Measurements from ENCODE around the gene NINL.
"Not testable (repeated sequence)": the region's sequence is repeated elsewhere in the genome, so short reads cannot be mapped to it uniquely, and the experiment has no call there.

NINL gene

DNA sequence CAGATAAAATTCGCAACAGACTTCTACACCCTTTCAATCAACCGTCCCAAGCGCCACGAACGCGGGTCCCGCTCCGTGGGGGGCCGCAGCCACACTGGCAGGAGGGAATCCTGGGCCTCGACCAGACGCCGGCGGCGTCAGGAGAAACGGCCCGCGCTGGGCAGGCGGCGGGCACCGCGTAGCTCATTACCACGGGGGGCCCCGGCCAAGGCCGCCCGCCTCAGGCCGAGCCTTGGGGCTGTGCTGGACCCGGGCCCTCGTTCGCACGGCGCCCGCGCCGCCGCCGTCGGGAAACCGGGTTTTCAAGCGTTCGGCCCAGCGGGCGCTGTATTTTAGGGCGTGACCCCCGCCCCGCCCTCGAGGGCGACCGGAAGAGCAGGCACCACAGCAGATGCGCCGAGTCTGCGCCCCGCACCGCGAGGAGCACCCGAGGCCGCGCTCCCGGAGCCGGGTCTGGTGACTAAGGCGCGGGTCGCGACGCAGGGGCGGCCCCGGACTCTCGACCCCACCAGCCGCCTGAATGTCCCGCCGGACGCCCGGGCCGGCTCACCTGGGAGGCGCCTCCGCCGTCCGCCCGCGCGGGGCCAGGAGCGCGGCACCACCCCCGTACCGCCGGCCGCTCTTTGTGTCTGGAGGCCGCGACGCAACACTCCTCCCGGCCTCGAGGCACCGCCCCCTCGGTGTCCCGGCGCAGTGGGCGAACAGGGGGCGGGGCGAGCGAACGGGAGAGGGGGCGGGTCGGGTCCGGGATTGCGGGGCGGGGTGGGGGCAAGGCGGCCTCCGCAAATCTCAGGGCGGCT is at the start of gene NINL:
Gene NINL (minus strand): TSS at position 627 of the 800 bp plus-strand sequence. CDS start 58,944 bp downstream, outside the sequence.
- Mint-ChIP-seq H3K27me3 (peaks cover 6% of the 10 kb centered on the region), H3K36me3 (peaks cover 2% of the 10 kb centered on the region), H3K27ac (no peak within 1 kb of the TSS), H3K4me1 (ENCODE audit: low read depth) (peaks cover 8% of the 10 kb centered on the region), H3K4me3 (peak within 1 kb of the TSS; percentile 87), H3K9me3 (ENCODE audit: low read depth) (no peaks in the 10 kb centered on the region)

DNA sequence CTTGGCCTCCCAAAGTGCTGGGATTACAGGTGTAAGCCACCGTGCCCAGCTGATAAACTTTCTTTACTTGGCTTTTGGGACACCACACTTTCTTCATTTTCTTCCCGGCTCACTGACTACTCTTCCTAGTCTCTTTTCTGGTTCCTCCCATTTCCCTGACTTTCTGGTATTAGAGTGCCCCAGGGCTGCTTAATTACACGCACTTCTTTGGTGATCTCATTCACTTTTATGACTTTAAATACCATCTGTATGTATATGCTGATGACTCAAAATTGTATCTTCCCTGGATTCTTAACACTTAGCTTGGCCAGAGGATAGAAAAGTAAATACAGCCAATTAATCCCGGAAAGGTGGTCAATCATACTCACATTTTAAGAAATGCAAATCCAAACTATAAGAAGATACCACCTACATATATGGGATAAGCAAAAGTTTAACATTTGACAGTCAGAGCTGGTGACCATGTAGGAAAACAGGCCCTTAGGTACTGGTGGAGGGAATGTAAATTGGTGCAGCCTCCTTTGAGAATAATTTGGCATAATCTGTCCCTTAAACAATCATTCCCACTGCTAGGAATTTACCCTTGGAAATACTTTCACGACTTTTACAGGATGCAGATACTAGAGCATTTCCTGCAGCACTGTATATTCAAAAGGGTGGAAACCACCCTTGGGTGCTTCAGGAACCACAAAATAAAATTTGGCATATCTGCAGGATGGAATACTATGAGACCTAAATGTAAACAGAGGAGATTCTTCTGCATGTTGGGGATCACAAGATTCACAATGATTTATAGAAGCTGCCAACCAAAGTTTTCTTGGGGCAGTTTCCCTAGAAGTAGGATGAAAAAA is 47.8 kb upstream of the NINL start:
- H3K27me3 Mint-ChIP-seq, result no peaks in the 10 kb centered on the region
- no peak overlapping the region for H3K4me3 Mint-ChIP-seq
- no peak overlapping the region for H3K27ac Mint-ChIP-seq
- H3K36me3 Mint-ChIP-seq, result peaks cover 29% of the 10 kb centered on the region
- no peaks in the 10 kb centered on the region for H3K4me1 Mint-ChIP-seq (ENCODE audit: low read depth)
- peaks cover 7% of the 10 kb centered on the region for H3K9me3 Mint-ChIP-seq (ENCODE audit: low read depth)

DNA sequence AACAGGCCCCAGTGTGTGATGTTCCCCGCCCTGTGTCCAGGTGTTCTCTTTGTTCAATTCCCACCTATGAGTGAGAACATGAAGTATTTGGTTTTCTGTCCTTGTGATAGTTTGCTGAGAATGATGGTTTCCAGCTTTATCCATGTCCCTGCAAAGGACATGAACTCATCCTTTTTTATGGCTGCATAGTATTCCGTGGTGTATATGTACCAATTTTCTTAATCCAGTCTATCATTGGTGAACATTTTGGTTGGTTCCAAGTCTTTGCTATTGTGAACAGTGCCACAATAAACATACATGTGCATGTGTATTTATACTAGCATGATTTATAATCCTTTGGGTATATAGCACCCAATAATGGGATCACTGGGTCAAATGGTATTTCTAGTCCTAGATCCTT is 45.3 kb upstream of the NINL start:
- H3K4me1 Mint-ChIP-seq (ENCODE audit: low read depth); H3K9me3 Mint-ChIP-seq (ENCODE audit: low read depth); H3K27me3 Mint-ChIP-seq; H3K27ac Mint-ChIP-seq; H3K4me3 Mint-ChIP-seq: not testable (repeated sequence)
- peaks cover 18% of the 10 kb centered on the region for H3K36me3 Mint-ChIP-seq

DNA sequence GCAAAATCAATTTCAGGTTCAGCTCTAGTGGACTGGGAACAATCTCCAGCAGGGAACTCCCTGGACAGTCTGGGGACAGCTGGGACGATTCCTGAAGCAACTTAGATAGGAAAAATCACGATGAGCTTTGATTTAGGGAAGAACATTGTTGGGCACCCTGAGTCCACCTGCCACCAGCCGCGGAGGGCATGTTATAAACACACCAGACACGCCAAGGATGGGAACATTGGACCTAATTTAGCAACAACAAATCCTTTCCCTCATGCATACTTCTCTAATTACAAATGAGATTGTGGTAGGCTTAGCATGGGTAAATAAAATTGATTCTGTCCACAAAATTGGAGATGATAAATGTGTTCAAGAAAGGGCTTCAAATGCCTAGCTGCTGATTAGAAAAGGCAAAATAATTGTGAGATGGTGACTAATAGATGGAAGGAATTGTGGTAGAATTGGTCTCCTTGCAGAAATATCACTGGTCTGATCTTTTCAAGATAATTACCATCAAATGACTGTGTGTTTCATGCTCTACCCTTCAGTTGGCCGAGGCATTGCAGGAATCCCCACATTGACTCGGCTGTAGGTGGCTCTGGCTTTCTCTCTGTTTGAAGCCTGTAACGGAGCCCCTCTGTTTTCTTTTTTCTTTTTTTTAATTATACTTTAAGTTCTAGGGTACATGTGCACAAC is 44.6 kb upstream of the NINL start:
- Mint-ChIP-seq H3K9me3 (ENCODE audit: low read depth) (no peaks in the 10 kb centered on the region), H3K27ac (no peak overlapping the region), H3K36me3 (peaks cover 13% of the 10 kb centered on the region), H3K27me3 (no peaks in the 10 kb centered on the region), H3K4me1 (ENCODE audit: low read depth) (no peaks in the 10 kb centered on the region), H3K4me3 (no peak overlapping the region)

DNA sequence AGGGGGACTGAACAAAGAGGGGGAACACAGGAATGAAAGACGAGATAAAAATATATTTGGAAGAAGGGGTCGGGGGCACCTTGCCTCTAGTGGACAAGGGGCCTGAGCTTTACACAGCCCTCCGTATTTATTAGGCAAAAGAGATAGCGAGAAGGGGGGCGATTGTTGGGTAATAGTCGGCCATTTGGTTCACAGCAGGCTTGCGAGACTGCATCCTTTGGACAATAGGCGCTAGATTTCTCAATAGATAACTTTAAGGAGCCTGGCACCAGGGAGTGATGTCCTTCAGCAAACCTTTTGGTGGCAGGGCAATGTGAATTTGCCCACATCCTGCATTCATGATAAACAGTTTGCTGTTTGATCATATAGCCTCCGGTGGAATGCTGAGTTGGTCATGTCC is 41.4 kb upstream of the NINL start:
- Mint-ChIP-seq H3K36me3 (peaks cover 8% of the 10 kb centered on the region), H3K4me1 (ENCODE audit: low read depth) (peaks cover 15% of the 10 kb centered on the region), H3K9me3 (ENCODE audit: low read depth) (no peaks in the 10 kb centered on the region), H3K4me3 (no peak overlapping the region), H3K27me3 (no peaks in the 10 kb centered on the region), H3K27ac (no peak overlapping the region)

DNA sequence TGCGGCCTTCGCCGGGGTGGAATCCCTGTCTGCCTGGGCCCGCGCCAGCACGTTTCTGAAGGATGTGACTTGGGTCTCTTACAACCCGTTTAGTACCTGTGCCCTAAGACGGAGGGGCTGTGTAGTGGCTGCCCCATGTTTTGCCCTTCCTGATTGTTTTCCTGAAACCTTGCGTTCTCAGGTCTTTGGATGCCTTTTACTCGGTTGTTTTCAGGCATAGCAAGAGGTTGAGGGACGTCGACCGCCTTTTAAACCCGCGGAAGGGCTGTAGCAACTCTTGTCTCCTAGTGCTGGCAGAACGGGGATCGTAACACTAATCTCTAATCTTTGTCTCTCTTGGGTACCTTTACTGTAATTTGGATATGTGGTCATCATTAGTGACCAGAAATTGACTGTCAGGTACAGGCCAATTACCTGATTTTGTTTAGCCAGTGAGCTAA is 39.2 kb upstream of the NINL start:
- Mint-ChIP-seq H3K36me3 (peaks cover 8% of the 10 kb centered on the region), H3K4me3 (peak overlapping the region; percentile 85), H3K4me1 (ENCODE audit: low read depth) (peaks cover 15% of the 10 kb centered on the region), H3K27ac (peak overlapping the region; percentile 94), H3K9me3 (ENCODE audit: low read depth) (no peaks in the 10 kb centered on the region), H3K27me3 (no peaks in the 10 kb centered on the region)

DNA sequence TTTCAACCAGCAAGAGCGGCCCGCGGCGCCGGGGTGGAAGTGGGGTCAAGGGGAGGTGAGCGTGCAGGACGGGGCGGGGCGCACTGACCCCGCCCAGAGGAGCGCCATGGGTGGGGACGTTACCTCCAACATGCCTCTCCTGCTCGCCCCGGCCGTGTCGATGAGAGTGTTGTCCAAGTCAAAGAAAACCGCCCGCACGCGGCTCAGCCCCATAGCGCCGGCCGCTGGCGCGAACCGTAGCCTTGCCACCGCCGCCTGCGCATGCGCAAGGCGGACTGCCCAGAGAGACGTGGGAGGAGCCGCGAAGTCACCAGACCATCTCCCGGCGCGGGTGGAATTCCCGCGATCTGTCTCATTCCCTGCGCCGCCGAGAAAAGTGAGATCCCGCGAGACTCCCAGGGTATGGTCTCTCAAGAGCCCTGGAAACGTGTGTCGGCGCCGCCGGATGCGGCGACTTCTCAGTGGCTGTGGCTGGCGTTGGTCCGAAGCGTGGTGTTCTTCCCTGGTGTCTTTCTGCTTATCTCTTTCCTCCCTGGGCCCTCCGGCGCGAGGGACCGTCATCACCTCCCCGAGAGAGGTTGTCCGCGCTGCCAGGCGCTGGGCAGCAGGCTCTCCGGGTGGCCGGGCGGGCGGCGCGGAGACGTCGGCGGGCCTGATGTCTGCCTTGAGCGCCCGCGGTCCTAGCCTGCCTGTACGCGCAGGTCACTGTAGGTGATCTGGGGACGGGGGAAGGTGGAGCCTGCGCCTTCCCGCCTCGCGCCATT is 38.6 kb upstream of the NINL start, which contains the start of gene NANP:
Gene NANP (minus strand): TSS at position 279 of the 764 bp plus-strand sequence. CDS start 66 bp downstream, at position 213.
- Mint-ChIP-seq H3K9me3 (ENCODE audit: low read depth) (no peaks in the 10 kb centered on the region), H3K4me1 (ENCODE audit: low read depth) (peaks cover 15% of the 10 kb centered on the region), H3K27me3 (no peaks in the 10 kb centered on the region), H3K27ac (peak within 1 kb of the TSS; percentile 94), H3K4me3 (peak within 1 kb of the TSS; percentile 85), H3K36me3 (peaks cover 5% of the 10 kb centered on the region)

DNA sequence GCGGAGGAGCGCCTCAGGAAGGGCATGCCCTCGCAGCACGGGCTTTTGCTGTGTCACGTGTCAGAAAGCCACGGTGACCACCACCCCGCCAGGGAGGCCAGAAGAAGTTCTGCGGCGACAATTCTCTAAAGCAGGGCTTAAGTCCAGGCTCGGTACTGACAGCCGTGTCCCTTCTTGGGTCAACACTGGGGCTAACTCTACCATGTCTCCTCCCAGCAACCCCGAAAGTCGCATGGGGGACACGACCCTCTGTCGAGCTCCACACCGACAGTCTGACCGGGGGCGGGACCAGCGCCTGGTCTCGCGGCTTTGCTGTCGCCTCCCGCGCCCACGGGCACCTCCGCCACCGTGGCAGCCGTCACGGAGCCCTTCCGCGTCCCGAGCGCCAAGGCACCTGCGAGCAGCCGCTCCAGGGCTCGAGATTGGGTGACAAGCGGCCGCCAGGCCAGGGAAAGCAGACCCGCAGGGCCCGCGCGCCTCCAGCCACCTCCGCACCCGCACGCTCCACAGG is 37.9 kb upstream of the NINL start:
- H3K4me1 Mint-ChIP-seq (ENCODE audit: low read depth), result peaks cover 15% of the 10 kb centered on the region
- H3K27ac Mint-ChIP-seq, result peak overlapping the region; percentile 94
- peak overlapping the region; percentile 85 for H3K4me3 Mint-ChIP-seq
- peaks cover 5% of the 10 kb centered on the region for H3K36me3 Mint-ChIP-seq
- no peaks in the 10 kb centered on the region for H3K9me3 Mint-ChIP-seq (ENCODE audit: low read depth)
- no peaks in the 10 kb centered on the region for H3K27me3 Mint-ChIP-seq

DNA sequence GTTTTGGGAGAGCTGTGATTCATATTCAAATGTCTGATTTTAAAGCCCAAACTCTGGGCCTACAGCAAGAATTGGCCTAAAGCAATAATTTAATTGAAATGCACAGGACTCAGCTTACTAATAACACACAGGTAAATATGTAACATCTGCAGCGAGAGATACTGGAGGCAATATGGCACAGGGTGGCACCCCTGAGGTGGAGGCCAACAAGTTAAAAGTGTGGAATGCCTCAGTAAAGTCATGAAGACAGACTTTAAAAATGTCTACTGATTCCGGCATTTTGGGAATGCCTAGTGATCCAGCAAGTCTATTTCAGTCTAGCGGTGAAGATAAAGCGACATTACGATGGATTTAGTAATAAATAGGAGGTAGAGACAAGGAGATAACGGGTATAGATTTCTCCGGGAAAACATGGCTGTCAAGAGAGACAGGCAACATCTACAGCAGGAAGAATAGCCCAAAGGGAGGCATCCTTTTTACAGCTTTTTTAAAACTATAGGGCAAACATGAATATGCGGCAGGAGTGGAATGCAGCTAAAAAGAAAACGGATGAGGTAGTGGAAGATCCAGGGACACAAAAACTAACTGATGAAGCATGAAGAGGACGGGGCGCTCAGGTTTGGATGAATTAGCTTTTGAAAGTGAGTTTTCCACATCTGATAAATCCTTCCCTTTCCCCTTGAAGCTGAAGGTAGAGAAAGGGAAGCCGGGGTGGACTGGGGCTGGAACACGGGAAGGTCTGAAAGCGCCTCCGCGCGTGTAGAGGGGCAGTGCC is 37.3 kb upstream of the NINL start:
- Mint-ChIP-seq H3K4me3 (peak overlapping the region; percentile 85), H3K27ac (peak overlapping the region; percentile 70), H3K27me3 (no peaks in the 10 kb centered on the region), H3K9me3 (ENCODE audit: low read depth) (no peaks in the 10 kb centered on the region), H3K4me1 (ENCODE audit: low read depth) (peaks cover 15% of the 10 kb centered on the region), H3K36me3 (no peaks in the 10 kb centered on the region)

DNA sequence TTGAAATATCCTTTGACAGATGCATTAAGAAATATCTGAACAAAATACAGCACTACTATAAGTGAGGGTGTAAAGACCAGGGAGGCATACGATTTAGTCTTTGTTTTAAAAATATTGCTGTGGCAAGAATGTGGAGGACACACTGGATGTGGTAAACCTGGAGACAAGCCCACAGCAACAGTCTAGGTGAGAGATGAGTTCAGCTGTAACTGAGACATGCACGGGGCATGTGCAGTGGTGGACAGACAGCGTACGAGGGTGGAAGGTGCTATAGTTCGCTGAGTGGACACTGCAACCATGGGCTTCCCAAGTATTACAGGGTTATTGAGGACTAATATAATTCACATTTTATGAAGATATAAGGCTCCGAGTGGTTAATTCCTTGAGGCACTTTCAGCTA is 36.7 kb upstream of the NINL start:
- Mint-ChIP-seq H3K9me3 (ENCODE audit: low read depth) (no peaks in the 10 kb centered on the region), H3K4me3 (peak overlapping the region; percentile 85), H3K27ac (no peak overlapping the region), H3K36me3 (no peaks in the 10 kb centered on the region), H3K27me3 (no peaks in the 10 kb centered on the region), H3K4me1 (ENCODE audit: low read depth) (peaks cover 15% of the 10 kb centered on the region)

DNA sequence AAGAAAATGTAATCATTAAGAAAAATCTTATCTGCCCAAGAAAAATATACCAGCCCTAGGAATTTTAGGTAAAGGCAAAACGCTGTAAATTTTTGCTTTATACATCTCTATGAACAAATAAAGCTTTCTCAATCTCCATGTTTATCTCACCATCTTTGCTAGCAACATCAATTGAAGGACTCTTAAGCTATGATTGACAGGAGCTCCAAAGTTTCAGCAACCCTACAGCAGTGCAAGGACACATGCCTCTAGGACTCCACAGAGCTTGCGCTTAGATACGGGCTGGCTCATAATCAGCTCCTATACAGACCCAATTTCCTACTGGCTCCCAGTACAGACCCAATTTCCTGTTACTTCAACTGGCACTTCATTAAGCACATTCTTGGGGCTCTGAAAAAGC is 34.2 kb upstream of the NINL start:
- H3K4me1 Mint-ChIP-seq (ENCODE audit: low read depth), result peaks cover 13% of the 10 kb centered on the region
- H3K27me3 Mint-ChIP-seq, result no peaks in the 10 kb centered on the region
- H3K4me3 Mint-ChIP-seq, result no peak overlapping the region

DNA sequence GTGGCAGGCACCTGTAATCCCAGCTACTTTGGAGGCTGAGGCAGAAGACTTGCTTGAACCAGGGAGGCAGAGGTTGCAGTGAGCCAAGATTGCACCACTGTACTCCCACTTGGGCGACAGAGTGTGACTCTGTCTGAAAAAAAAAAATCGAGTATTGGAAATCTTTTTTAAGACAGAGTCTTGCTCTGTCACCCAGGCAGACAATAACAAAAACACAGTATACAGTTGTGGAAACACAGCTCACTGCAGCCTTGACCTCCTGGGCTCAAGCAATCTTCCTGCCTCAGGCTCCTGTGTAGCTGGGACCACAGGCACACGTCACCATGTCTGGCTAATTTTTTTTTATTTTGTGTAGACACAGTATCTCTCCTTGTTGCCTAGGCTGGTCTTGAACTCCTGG is 23.4 kb upstream of the NINL start:
- Mint-ChIP-seq H3K27me3 (no peaks in the 10 kb centered on the region), H3K4me3 (no peak overlapping the region), H3K9me3 (ENCODE audit: low read depth) (no peaks in the 10 kb centered on the region), H3K4me1 (ENCODE audit: low read depth) (peaks cover 2% of the 10 kb centered on the region), H3K27ac (no peak overlapping the region), H3K36me3 (peaks cover 13% of the 10 kb centered on the region)

More for the DNA sequence above, 34.2 kb upstream of the NINL start:
- H3K9me3 Mint-ChIP-seq (ENCODE audit: low read depth), result no peaks in the 10 kb centered on the region
- no peak overlapping the region for H3K27ac Mint-ChIP-seq
- H3K36me3 Mint-ChIP-seq, result peaks cover 6% of the 10 kb centered on the region

DNA sequence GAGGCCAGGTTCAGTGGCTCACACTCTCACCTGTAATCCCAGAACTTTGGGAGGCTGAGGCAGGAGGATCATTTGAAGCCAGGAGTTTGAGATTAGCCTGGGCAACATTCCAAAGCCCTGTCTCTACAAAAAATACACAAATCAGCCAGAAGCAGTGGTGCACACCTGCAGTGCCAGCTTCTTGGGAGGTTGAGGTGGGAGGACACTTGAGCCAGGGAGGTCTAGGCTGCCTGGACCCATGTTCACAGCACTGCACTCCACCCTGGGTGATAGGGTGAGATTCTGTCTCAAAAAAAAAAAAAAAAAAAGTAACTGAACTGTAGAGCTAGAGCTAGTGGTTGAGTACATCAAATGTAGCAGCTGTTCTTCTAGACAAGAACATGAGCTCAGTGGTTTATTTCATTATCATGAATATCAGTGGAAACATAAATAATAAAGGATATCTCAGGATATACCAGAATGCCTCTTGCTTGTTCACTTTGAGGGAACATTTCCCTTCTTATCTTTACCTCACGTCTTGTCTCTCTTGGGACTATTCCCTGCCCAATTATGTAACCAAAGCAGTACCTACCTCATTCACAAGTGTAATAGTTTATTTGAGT is 20.9 kb upstream of the NINL start:
- Mint-ChIP-seq H3K4me1 (ENCODE audit: low read depth) (peaks cover 2% of the 10 kb centered on the region), H3K27me3 (no peaks in the 10 kb centered on the region), H3K36me3 (peaks cover 5% of the 10 kb centered on the region), H3K27ac (no peak overlapping the region), H3K9me3 (ENCODE audit: low read depth) (no peaks in the 10 kb centered on the region), H3K4me3 (no peak overlapping the region)
